Fibroblast of lung (primary cell): Measurements from ENCODE around the gene SULF2.

Experiments used
- CTCF ChIP-seq, 2 donors: IDR thresholded peaks in 1 of 2; conservative IDR thresholded peaks in 1 of 2; 1 replicate in 1 of 2; 2 replicates in 1 of 2; pipeline ENCODE4 v1.5.1; 2011 to 2012; ENCODE audit warnings: low read length in 2 of 2, control low read depth in 1 of 2, inconsistent platforms in 1 of 2, low read depth in 1 of 2, mild to moderate bottlenecking in 1 of 2
- EZH2 ChIP-seq: IDR thresholded peaks from 2 replicates; pipeline ENCODE4 v1.5.1; 2012; ENCODE audit warnings: low read length, control low read depth, mild to moderate bottlenecking; ENCODE audit errors: missing control alignments

GRCh38 chr20:47748823-47749222 is 36.5 kb downstream of the SULF2 start:
- TF ChIP-seq CTCF (conservative IDR thresholded peaks at IDR 0.05 in 1 of 2, IDR thresholded peaks at IDR 0.05 in 1 of 2; ENCODE audit: low read depth in 1 of 2, low read length in 2 of 2) (no peak), EZH2 (no peak)
